ENCODE results near the gene ZNF784.

ZNF784 gene

DNA sequence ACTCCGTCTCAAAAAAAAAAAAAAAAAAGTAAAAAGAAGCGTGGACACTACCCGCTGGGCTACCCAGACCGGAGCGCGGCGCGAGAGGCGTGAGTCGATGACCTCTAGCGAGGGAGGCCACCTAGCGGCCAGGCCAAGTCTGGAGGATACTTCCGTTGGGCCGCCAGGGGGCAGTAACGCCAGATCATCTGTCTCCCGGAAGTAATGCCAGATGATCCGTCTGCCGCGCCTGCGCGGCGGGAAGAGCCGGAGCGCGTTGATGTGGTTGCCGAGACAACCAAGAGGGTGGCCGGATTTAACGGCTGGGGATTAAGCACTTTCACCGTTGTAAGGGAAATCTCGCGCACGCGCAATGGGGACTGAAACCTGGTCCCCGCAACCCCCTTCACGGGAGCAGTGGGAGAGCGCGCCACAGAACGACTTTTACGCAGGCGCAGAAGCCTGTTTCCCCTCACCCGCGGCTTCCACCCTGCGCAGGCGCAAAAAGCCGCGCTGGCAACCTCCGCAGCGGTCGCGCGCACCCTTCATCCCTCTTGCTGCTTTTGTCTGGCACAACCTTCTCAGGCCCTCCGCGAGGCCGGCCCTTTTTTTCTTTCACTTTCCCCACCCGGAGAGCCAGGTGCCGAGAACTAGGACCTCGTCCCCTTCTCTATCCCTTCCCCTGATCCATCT, 29.4 kb upstream of the ZNF784 start (continued):
- TF ChIP-seq ZFP3 (tag by site-specific recombination; IDR thresholded peaks at IDR 0.05; ENCODE audit: low read depth) = no peak
- TF ChIP-seq, protein P1, sequence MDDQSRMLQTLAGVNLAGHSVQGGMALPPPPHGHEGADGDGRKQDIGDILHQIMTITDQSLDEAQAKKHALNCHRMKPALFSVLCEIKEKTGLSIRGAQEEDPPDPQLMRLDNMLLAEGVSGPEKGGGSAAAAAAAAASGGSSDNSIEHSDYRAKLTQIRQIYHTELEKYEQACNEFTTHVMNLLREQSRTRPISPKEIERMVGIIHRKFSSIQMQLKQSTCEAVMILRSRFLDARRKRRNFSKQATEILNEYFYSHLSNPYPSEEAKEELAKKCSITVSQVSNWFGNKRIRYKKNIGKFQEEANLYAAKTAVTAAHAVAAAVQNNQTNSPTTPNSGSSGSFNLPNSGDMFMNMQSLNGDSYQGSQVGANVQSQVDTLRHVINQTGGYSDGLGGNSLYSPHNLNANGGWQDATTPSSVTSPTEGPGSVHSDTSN (CRISPR knock-in tag; IDR thresholded peaks at IDR 0.05) = peak; percentile 93
- no peak for TF ChIP-seq ZNF830 (tag by site-specific recombination; IDR thresholded peaks at IDR 0.05; ENCODE audit: low read depth)
- TF ChIP-seq GLIS1 (tag by site-specific recombination; IDR thresholded peaks at IDR 0.05) = peak; percentile 57
- no peak for TF ChIP-seq ZFHX2 (tag by site-specific recombination; conservative IDR thresholded peaks at IDR 0.05)
- TF ChIP-seq BCL11B (tag by site-specific recombination; IDR thresholded peaks at IDR 0.05; ENCODE audit: low read depth) = peak; percentile 98
- TF ChIP-seq ZEB2 (tag by site-specific recombination; IDR thresholded peaks at IDR 0.05) = peak; percentile 84
- peak; percentile 37; the same call in 1 of the 2 replicates for TF ChIP-seq ZBTB21 (tag by site-specific recombination; IDR thresholded peaks at IDR 0.05)
- TF ChIP-seq ZNF202 (tag by site-specific recombination; IDR thresholded peaks at IDR 0.05; ENCODE audit: borderline replicate concordance) = no peak
- no peak for TF ChIP-seq RBAK (tag by site-specific recombination; IDR thresholded peaks at IDR 0.05)
- TF ChIP-seq MEIS1 (CRISPR knock-in tag; IDR thresholded peaks at IDR 0.05; ENCODE audit: borderline replicate concordance) = no peak
- TF ChIP-seq, protein P2, sequence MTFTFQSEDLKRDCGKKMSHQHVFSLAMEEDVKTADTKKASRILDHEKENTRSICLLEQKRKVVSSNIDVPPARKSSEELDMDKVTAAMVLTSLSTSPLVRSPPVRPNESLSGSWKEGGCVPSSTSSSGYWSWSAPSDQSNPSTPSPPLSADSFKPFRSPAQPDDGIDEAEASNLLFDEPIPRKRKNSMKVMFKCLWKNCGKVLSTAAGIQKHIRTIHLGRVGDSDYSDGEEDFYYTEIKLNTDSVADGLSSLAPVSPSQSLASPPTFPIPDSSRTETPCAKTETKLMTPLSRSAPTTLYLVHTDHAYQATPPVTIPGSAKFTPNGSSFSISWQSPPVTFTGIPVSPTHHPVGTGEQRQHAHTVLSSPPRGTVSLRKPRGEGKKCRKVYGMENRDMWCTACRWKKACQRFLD (tag by site-specific recombination; IDR thresholded peaks at IDR 0.05) = no peak
- TF ChIP-seq, protein P3, sequence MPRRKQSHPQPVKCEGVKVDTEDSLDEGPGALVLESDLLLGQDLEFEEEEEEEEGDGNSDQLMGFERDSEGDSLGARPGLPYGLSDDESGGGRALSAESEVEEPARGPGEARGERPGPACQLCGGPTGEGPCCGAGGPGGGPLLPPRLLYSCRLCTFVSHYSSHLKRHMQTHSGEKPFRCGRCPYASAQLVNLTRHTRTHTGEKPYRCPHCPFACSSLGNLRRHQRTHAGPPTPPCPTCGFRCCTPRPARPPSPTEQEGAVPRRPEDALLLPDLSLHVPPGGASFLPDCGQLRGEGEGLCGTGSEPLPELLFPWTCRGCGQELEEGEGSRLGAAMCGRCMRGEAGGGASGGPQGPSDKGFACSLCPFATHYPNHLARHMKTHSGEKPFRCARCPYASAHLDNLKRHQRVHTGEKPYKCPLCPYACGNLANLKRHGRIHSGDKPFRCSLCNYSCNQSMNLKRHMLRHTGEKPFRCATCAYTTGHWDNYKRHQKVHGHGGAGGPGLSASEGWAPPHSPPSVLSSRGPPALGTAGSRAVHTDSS (tag by site-specific recombination; IDR thresholded peaks at IDR 0.05) = no peak
- TF ChIP-seq KLF9 (tag by site-specific recombination; IDR thresholded peaks at IDR 0.05; ENCODE audit: low read depth) = no peak; the same call in 1 of the 2 replicates
- no peak for TF ChIP-seq ZBTB48 (tag by site-specific recombination; IDR thresholded peaks at IDR 0.05)
- TF ChIP-seq, protein P4, sequence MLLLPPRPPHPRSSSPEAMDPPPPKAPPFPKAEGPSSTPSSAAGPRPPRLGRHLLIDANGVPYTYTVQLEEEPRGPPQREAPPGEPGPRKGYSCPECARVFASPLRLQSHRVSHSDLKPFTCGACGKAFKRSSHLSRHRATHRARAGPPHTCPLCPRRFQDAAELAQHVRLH (tag by site-specific recombination; IDR thresholded peaks at IDR 0.05) = peak; percentile 91
- TF ChIP-seq ZNF404 (tag by site-specific recombination; IDR thresholded peaks at IDR 0.05) = no peak
- TF ChIP-seq, protein P5, sequence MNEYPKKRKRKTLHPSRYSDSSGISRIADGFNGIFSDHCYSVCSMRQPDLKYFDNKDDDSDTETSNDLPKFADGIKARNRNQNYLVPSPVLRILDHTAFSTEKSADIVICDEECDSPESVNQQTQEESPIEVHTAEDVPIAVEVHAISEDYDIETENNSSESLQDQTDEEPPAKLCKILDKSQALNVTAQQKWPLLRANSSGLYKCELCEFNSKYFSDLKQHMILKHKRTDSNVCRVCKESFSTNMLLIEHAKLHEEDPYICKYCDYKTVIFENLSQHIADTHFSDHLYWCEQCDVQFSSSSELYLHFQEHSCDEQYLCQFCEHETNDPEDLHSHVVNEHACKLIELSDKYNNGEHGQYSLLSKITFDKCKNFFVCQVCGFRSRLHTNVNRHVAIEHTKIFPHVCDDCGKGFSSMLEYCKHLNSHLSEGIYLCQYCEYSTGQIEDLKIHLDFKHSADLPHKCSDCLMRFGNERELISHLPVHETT (tag by site-specific recombination; IDR thresholded peaks at IDR 0.05) = peak; percentile 84
- TF ChIP-seq ZNF670 (tag by site-specific recombination; IDR thresholded peaks at IDR 0.05; ENCODE audit: low read depth) = no peak
- TF ChIP-seq ZNF571 (tag by site-specific recombination; IDR thresholded peaks at IDR 0.05) = no peak
- peak; percentile 63; the same call in 1 of the 2 replicates for TF ChIP-seq ZSCAN30 (tag by site-specific recombination; IDR thresholded peaks at IDR 0.05)
- TF ChIP-seq ZNF549 (tag by site-specific recombination; IDR thresholded peaks at IDR 0.05) = no peak
- peak; percentile 41; the same call in 1 of the 2 replicates for TF ChIP-seq FEZF1 (tag by site-specific recombination; IDR thresholded peaks at IDR 0.05)
- no peak for TF ChIP-seq ZNF239 (tag by site-specific recombination; IDR thresholded peaks at IDR 0.05)
- peak; percentile 97 for TF ChIP-seq ZBTB11 (tag by site-specific recombination; conservative IDR thresholded peaks at IDR 0.05; ENCODE audit: low read depth)
- no peak for TF ChIP-seq OSR2 (tag by site-specific recombination; IDR thresholded peaks at IDR 0.05)
- TF ChIP-seq, protein P6, sequence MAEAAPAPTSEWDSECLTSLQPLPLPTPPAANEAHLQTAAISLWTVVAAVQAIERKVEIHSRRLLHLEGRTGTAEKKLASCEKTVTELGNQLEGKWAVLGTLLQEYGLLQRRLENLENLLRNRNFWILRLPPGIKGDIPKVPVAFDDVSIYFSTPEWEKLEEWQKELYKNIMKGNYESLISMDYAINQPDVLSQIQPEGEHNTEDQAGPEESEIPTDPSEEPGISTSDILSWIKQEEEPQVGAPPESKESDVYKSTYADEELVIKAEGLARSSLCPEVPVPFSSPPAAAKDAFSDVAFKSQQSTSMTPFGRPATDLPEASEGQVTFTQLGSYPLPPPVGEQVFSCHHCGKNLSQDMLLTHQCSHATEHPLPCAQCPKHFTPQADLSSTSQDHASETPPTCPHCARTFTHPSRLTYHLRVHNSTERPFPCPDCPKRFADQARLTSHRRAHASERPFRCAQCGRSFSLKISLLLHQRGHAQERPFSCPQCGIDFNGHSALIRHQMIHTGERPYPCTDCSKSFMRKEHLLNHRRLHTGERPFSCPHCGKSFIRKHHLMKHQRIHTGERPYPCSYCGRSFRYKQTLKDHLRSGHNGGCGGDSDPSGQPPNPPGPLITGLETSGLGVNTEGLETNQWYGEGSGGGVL (tag by site-specific recombination; IDR thresholded peaks at IDR 0.05) = no peak
- TF ChIP-seq MYNN (tag by site-specific recombination; IDR thresholded peaks at IDR 0.05; ENCODE audit: borderline replicate concordance) = no peak
- no peak for TF ChIP-seq ZFP37 (tag by site-specific recombination; IDR thresholded peaks at IDR 0.05)
- no peak; the same call in 1 of the 2 replicates for TF ChIP-seq ZBTB20 (tag by site-specific recombination; IDR thresholded peaks at IDR 0.05)
